ENCODE data around the gene GARNL3.

Gene GARNL3

DNA sequence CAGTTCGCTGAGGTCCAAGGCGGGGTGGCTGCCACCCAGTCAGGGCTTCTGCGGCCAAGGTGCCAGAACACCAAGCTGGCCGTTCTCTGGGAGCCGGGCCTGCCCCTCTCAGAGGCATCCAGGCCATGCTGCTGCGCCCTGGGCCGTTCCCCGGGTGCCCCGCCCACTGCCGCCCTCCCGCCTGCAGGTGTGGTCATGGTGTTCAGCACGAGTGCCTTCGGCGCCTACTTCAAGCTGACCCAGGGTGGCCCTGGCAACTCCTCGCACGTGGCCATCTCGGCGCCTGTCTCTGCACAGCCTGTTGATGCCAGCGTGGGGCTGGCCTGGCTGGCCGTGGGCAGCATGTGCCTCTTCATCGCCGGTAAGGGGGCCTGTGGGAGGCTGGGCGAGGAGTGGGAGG lies 140.1 kb downstream of the GARNL3 start:
- TF ChIP-seq SIN3A (IDR thresholded peaks at IDR 0.05; ENCODE audit: borderline replicate concordance, insufficient read depth, low read length) (no peak), POLR2AphosphoS5 (IDR thresholded peaks at IDR 0.05; ENCODE audit: low read depth, low read length) (no peak), FOXP2 (optimal IDR thresholded peaks at IDR 0.05; ENCODE audit: borderline replicate concordance, extremely low read depth, extremely low read length, insufficient read depth) (no peak), TAF1 (IDR thresholded peaks at IDR 0.05; ENCODE audit: borderline replicate concordance, insufficient read depth, low read length) (no peak), REST (IDR thresholded peaks at IDR 0.05; ENCODE audit: insufficient read depth in 1 of 2, low read depth in 2 of 2, low read length in 2 of 2) (no peak)

GRCh38 chr9:127405344-127406125 lies 141.0 kb downstream of the GARNL3 start:
- no peak for TF ChIP-seq FOXP2 (optimal IDR thresholded peaks at IDR 0.05; ENCODE audit: borderline replicate concordance, extremely low read depth, extremely low read length, insufficient read depth)
- TF ChIP-seq SIN3A (IDR thresholded peaks at IDR 0.05; ENCODE audit: borderline replicate concordance, insufficient read depth, low read length) = no peak
- no peak for TF ChIP-seq REST (IDR thresholded peaks at IDR 0.05; ENCODE audit: insufficient read depth in 1 of 2, low read depth in 2 of 2, low read length in 2 of 2)
- TF ChIP-seq TAF1 (IDR thresholded peaks at IDR 0.05; ENCODE audit: borderline replicate concordance, insufficient read depth, low read length) = no peak

DNA sequence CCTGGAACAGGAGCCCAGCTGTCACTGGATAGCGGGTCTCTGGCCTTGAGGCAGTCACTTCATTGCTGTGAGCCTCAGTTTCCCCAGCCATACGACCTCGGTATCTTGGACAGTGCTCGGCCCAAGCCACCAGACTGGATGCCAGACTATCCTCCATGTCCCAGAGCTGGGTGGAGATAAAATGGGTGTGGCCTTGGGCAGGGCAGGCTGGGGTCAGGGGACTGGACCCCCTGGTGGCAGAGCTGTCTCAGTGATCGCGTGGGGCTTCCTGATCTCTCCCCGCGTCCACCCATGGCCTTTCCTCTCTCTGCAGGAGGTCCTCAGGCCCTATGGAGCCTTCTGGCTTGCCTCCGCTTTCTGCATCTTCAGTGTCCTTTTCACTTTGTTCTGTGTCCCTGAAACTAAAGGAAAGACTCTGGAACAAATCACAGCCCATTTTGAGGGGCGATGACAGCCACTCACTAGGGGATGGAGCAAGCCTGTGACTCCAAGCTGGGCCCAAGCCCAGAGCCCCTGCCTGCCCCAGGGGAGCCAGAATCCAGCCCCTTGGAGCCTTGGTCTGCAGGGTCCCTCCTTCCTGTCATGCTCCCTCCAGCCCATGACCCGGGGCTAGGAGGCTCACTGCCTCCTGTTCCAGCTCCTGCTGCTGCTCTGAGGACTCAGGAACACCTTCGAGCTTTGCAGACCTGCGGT lies 142.4 kb downstream of the GARNL3 start:
- TF ChIP-seq TAF1 (IDR thresholded peaks at IDR 0.05; ENCODE audit: borderline replicate concordance, insufficient read depth, low read length) = no peak
- no peak for TF ChIP-seq REST (IDR thresholded peaks at IDR 0.05; ENCODE audit: insufficient read depth in 1 of 2, low read depth in 2 of 2, low read length in 2 of 2)

GRCh38 chr9:127407492-127407843 lies 142.9 kb downstream of the GARNL3 start:
- TF ChIP-seq SIN3A (IDR thresholded peaks at IDR 0.05; ENCODE audit: borderline replicate concordance, insufficient read depth, low read length) = no peak
- no peak for TF ChIP-seq FOXP2 (optimal IDR thresholded peaks at IDR 0.05; ENCODE audit: borderline replicate concordance, extremely low read depth, extremely low read length, insufficient read depth)
- no peak for TF ChIP-seq REST (IDR thresholded peaks at IDR 0.05; ENCODE audit: insufficient read depth in 1 of 2, low read depth in 2 of 2, low read length in 2 of 2)
- TF ChIP-seq TAF1 (IDR thresholded peaks at IDR 0.05; ENCODE audit: borderline replicate concordance, insufficient read depth, low read length) = no peak
- no peak for TF ChIP-seq POLR2AphosphoS5 (IDR thresholded peaks at IDR 0.05; ENCODE audit: low read depth, low read length)

All from PFSK-1 (cell line).